GM23338 (cell line): ENCODE measurements around the gene GRIN1. TPM values are rescaled to one million over a fixed set of nuclear protein-coding genes. Genes with fewer than 3 reads are reported as not detected.

Experiments used
- ATAC-seq: fragments of 200-7000 bp; cut with Tn5 transposase; 3 replicates; pipeline ENCODE4 v1.9.1; 2020
- DNase-seq: peaks from one replicate; pipeline ENCODE4 v3.0.0-alpha.2; 2015; ENCODE audit warnings: low spot score
- H2AFZ ChIP-seq: fragments of 200-600 bp; sonication (generic); 2 replicates; pipeline ENCODE4 v1.8.0; 2016; ENCODE audit warnings: antibody characterized with exemption, mild to moderate bottlenecking, moderate library complexity
- H3F3A ChIP-seq: fragments of 200-600 bp; sonication (generic); replicated peaks from 2 replicates; pipeline ENCODE4 v1.8.0; 2017; ENCODE audit warnings: antibody characterized with exemption, mixed run types, low read depth
- H3K27ac ChIP-seq: fragments of 200-600 bp; sonication (generic); 2 replicates; pipeline ENCODE4 v1.6.1; 2016; ENCODE audit warnings: low read depth
- H3K27me3 ChIP-seq: fragments of 200-600 bp; sonication (generic); 2 replicates; pipeline ENCODE4 v1.8.0; 2016; ENCODE audit warnings: mild to moderate bottlenecking, mixed run types, moderate library complexity; ENCODE audit not compliant: insufficient read depth
- H3K36me3 ChIP-seq: fragments of 200-600 bp; sonication (generic); 2 replicates; pipeline ENCODE4 v1.8.0; 2016; ENCODE audit warnings: mild to moderate bottlenecking; ENCODE audit not compliant: insufficient read depth
- H3K4me1 ChIP-seq: fragments of 200-600 bp; sonication (generic); 2 replicates; pipeline ENCODE4 v1.8.0; 2016; ENCODE audit warnings: mild to moderate bottlenecking, moderate library complexity; ENCODE audit not compliant: insufficient read depth
- H3K4me2 ChIP-seq: fragments of 200-600 bp; sonication (generic); 2 replicates; pipeline ENCODE4 v1.7.1; 2017; ENCODE audit warnings: mixed run types
- H3K4me3 ChIP-seq: fragments of 200-600 bp; sonication (generic); 2 replicates; pipeline ENCODE4 v1.6.1; 2016; ENCODE audit warnings: mixed run types
- H3K79me2 ChIP-seq: fragments of 200-600 bp; sonication (generic); replicated peaks from 2 replicates; pipeline ENCODE4 v1.8.0; 2017; ENCODE audit warnings: mild to moderate bottlenecking; ENCODE audit not compliant: insufficient read depth
- H3K9me2 ChIP-seq: fragments of 200-600 bp; sonication (generic); 2 replicates; pipeline ENCODE4 v1.8.0; 2017; ENCODE audit not compliant: insufficient read depth
- H4K20me1 ChIP-seq: fragments of 200-600 bp; sonication (generic); replicated peaks from 2 replicates; pipeline ENCODE4 v1.8.0; 2017; ENCODE audit warnings: mild to moderate bottlenecking; ENCODE audit not compliant: insufficient read depth
- H3K27ac Mint-ChIP-seq: 2 replicates; pipeline ENCODE4 v1.8.0; 2020; ENCODE audit warnings: inconsistent platforms, mild to moderate bottlenecking, moderate library complexity, mixed read lengths
- H3K27me3 Mint-ChIP-seq: 3 replicates; pipeline ENCODE4 v1.8.0; 2022; ENCODE audit warnings: low read depth, mild to moderate bottlenecking, moderate library complexity, mixed read lengths, inconsistent platforms; ENCODE audit not compliant: insufficient read depth, poor library complexity
- H3K36me3 Mint-ChIP-seq: 3 replicates; pipeline ENCODE4 v1.8.0; 2021; ENCODE audit warnings: low read depth, mild to moderate bottlenecking, inconsistent platforms, moderate library complexity, mixed read lengths
- H3K4me1 Mint-ChIP-seq: 3 replicates; pipeline ENCODE4 v1.8.0; 2020; ENCODE audit warnings: mild to moderate bottlenecking, inconsistent platforms, mixed read lengths
- H3K4me3 Mint-ChIP-seq: 3 replicates; pipeline ENCODE4 v1.8.0; 2021; ENCODE audit warnings: moderate library complexity, mild to moderate bottlenecking, inconsistent platforms, mixed read lengths
- H3K9me3 Mint-ChIP-seq: 3 replicates; pipeline ENCODE4 v1.8.0; 2020; ENCODE audit warnings: moderate library complexity, mild to moderate bottlenecking, inconsistent platforms, mixed read lengths
- CREB1 ChIP-seq: fragments of 250-450 bp; sonication (Bioruptor Pico); IDR thresholded peaks from 2 replicates; pipeline ENCODE4 v1.5.0; 2020; ENCODE audit warnings: low read depth, mild to moderate bottlenecking, moderate library complexity
- CTCF ChIP-seq, 2 experiments: fragments of 200-600 bp in 1 of 2; sonication (generic) in 1 of 2; conservative IDR thresholded peaks; 2 replicates each; pipeline versions ENCODE4 v1.5.1 to v1.6.1; 2016 to 2017; ENCODE audit warnings: antibody characterized with exemption in 2 of 2, low read depth in 2 of 2, mild to moderate bottlenecking in 2 of 2, moderate library complexity in 1 of 2
- ETS1 ChIP-seq: IDR thresholded peaks from 2 replicates; pipeline ENCODE4 v1.6.1; 2016; ENCODE audit warnings: antibody characterized with exemption
- EZH2 ChIP-seq: fragments of 200-600 bp; sonication (generic); IDR thresholded peaks from one replicate; pipeline ENCODE4 v1.8.0; 2017; ENCODE audit warnings: antibody characterized with exemption, mild to moderate bottlenecking, low read depth; ENCODE audit not compliant: unreplicated experiment
- EZH2phosphoT487 ChIP-seq: fragments of 200-600 bp; sonication (generic); IDR thresholded peaks from one replicate; pipeline ENCODE4 v1.8.1; 2018; ENCODE audit warnings: antibody characterized with exemption; ENCODE audit not compliant: unreplicated experiment
- JUNB ChIP-seq: IDR thresholded peaks from one replicate; pipeline ENCODE4 v1.6.1; 2016; ENCODE audit warnings: antibody characterized with exemption; ENCODE audit not compliant: unreplicated experiment
- NANOG ChIP-seq: IDR thresholded peaks from 2 replicates; pipeline ENCODE4 v1.6.1; 2016; ENCODE audit warnings: antibody characterized with exemption, borderline replicate concordance
- POLR2AphosphoS5 ChIP-seq: IDR thresholded peaks from 2 replicates; pipeline ENCODE4 v1.6.1; 2016; ENCODE audit warnings: antibody characterized with exemption, low read depth
- REST ChIP-seq: IDR thresholded peaks from one replicate; pipeline ENCODE4 v1.6.1; 2018; ENCODE audit warnings: antibody characterized with exemption; ENCODE audit not compliant: unreplicated experiment
- STAT1 ChIP-seq: IDR thresholded peaks from one replicate; pipeline ENCODE4 v1.6.1; 2016; ENCODE audit warnings: antibody characterized with exemption; ENCODE audit not compliant: unreplicated experiment
- ZNF114 ChIP-seq: fragments of 250-450 bp; sonication (Bioruptor Pico); IDR thresholded peaks from 2 replicates; pipeline ENCODE4 v1.5.0; 2020; ENCODE audit warnings: mild to moderate bottlenecking, moderate library complexity
- ZNF331 ChIP-seq: fragments of 250-450 bp; sonication (Bioruptor Pico); IDR thresholded peaks from 2 replicates; pipeline ENCODE4 v1.5.0; 2020; ENCODE audit warnings: low read depth, mild to moderate bottlenecking, moderate library complexity
- ZNF462 ChIP-seq: fragments of 250-450 bp; sonication (Bioruptor Pico); IDR thresholded peaks from 2 replicates; pipeline ENCODE4 v1.5.0; 2020; ENCODE audit warnings: mild to moderate bottlenecking, moderate library complexity
- polyA plus RNA-seq: library from polyadenylated mRNA; unstranded; fragments of >200 nt; fragmentation: Nextera tagmentation; extraction: Ambion mirVana; gene quantifications from 2 replicates; pipeline ENCODE4 v1.2.1, GENCODE V29; 2016
- total RNA-seq: library from RNA; depleted of rRNA; stranded (reverse); fragments of >200 nt; shearing (Covaris generic); gene quantifications from 2 replicates; pipeline ENCODE4 v1.2.3, GENCODE V29; 2014

The GRIN1 gene
- total and polyA plus RNA-seq, 2 experiments from 2014 or later, result 2.7 to 5.5 TPM

GRCh38 chr9:137136881-137137607 is 1.9 kb upstream of the GRIN1 start:
- no peak overlapping the region for H3K27ac ChIP-seq
- TF ChIP-seq JUNB (no peak), REST (no peak), ETS1 (no peak), ZNF462 (no peak), CREB1 (CRISPR knock-in tag) (no peak), POLR2AphosphoS5 (no peak), ZNF114 (no peak), NANOG (no peak), STAT1 (no peak), ZNF331 (CRISPR knock-in tag) (no peak), EZH2 (no peak), CTCF (conservative IDR thresholded peaks at IDR 0.05; ENCODE audit: low read depth in 2 of 2) (no peak), EZH2phosphoT487 (no peak)
- H3K4me3 Mint-ChIP-seq, result no peak overlapping the region
- no peaks in the 10 kb centered on the region for H3K36me3 ChIP-seq
- H3K4me2 ChIP-seq, result no peak overlapping the region
- no peak overlapping the region for H3K4me3 ChIP-seq
- peaks cover 57% of the 10 kb centered on the region for H3K27me3 Mint-ChIP-seq
- DNase-seq (no peak), ATAC-seq (no peak)
- H3K27me3 ChIP-seq, result peaks cover 48% of the 10 kb centered on the region
- no peak overlapping the region for H2AFZ ChIP-seq
- no peaks in the 10 kb centered on the region for H4K20me1 ChIP-seq
- no peaks in the 10 kb centered on the region for H3K9me3 Mint-ChIP-seq
- H3K9me2 ChIP-seq, result no peaks in the 10 kb centered on the region
- no peak overlapping the region for H3K27ac Mint-ChIP-seq
- no peaks in the 10 kb centered on the region for H3F3A ChIP-seq
- peaks cover 12% of the 10 kb centered on the region for H3K4me1 ChIP-seq
- H3K36me3 Mint-ChIP-seq, result no peaks in the 10 kb centered on the region
- peaks cover 10% of the 10 kb centered on the region for H3K4me1 Mint-ChIP-seq
- H3K79me2 ChIP-seq, result no peaks in the 10 kb centered on the region
